ENCODE results near the gene RAMAC. TPM values are rescaled to one million over a fixed set of nuclear protein-coding genes. Genes with fewer than 3 reads are reported as not detected.

The RAMAC gene
- polyA plus RNA-seq, 2 of the 4 experiments (the other 2 are of a cell fraction) = 38.9 to 68.1 TPM

- no peak for ATAC-seq
- WGBS (ENCODE audit: missing lambda C conversion rate) = 58% methylated on average over 1 of the region's 1 CpG
- CTCF ChIA-PET = interaction anchor here (1.3 to 1.6 kb wide), 3 partner anchors 16 to 52 kb away, joined by 3 to 4 read pairs (median 3); partner anchors contain the start of gene C15orf40
Measured at GRCh38 chr15:82958638-82959037, 27.4 kb upstream of the RAMAC start.

DNA sequence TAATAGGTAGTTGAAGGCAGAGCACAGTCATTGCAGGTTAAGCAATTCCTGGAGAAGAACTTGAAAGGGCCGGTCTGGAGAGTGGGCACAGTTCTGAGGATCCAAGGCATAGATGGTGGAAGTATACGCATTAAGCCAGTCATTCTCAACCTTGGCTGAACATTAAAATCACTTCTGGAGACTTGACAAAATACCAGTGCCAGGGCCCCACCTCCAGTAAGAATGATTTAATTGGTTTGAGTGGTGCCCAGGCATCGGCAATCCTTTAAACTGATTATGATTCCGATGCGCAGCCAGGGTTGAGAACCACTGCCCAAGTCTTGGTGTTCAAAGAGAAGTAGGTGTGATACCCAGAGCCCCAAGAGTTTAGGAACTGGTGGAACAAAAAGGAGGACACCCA is 26.6 kb upstream of the RAMAC start:
- no peak overlapping the region for H3K4me3 ChIP-seq
- ATAC-seq (no peak), DNase-seq (ENCODE audit: low read depth in 1 of 2, low spot score in 1 of 2) (no peak), FAIRE-seq (no peak)
- H3K27ac ChIP-seq = no peak overlapping the region
- WGBS (ENCODE audit: missing lambda C conversion rate) = 87% methylated on average over 5 of the region's 5 CpGs
- ChIA-PET POLR2A (interaction anchor here (1.2 kb wide), 1 partner anchor 209 kb away, joined by 3 read pairs; no protein-coding TSS in a partner anchor), CTCF (interaction anchor here (1.1 to 1.6 kb wide), 4 partner anchors 17 to 51 kb away, joined by 3 to 4 read pairs (median 3); partner anchors contain the start of gene C15orf40)
- H3K4me2 ChIP-seq = no peak overlapping the region
- TF ChIP-seq NFE2L2 (conservative IDR thresholded peaks at IDR 0.05; ENCODE audit: low read length) (no peak), GATA3 (IDR thresholded peaks at IDR 0.05; ENCODE audit: borderline replicate concordance) (no peak), BHLHE40 (IDR thresholded peaks at IDR 0.05; ENCODE audit: low read depth, low read length) (no peak), TFCP2L1 (CRISPR knock-in tag; IDR thresholded peaks at IDR 0.05) (no peak), RCOR1 (IDR thresholded peaks at IDR 0.05; ENCODE audit: low read depth, low read length) (no peak), ESRRA (IDR thresholded peaks at IDR 0.05; ENCODE audit: borderline replicate concordance, low read length) (no peak)
- TF ChIP-seq, protein P1, sequence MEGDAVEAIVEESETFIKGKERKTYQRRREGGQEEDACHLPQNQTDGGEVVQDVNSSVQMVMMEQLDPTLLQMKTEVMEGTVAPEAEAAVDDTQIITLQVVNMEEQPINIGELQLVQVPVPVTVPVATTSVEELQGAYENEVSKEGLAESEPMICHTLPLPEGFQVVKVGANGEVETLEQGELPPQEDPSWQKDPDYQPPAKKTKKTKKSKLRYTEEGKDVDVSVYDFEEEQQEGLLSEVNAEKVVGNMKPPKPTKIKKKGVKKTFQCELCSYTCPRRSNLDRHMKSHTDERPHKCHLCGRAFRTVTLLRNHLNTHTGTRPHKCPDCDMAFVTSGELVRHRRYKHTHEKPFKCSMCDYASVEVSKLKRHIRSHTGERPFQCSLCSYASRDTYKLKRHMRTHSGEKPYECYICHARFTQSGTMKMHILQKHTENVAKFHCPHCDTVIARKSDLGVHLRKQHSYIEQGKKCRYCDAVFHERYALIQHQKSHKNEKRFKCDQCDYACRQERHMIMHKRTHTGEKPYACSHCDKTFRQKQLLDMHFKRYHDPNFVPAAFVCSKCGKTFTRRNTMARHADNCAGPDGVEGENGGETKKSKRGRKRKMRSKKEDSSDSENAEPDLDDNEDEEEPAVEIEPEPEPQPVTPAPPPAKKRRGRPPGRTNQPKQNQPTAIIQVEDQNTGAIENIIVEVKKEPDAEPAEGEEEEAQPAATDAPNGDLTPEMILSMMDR (IDR thresholded peaks at IDR 0.05) = no peak
- H3K4me1 ChIP-seq = no peaks in the 10 kb centered on the region
- H3K9me3 ChIP-seq = no peaks in the 10 kb centered on the region

More at GRCh38 chr15:82958638-82959037, 27.4 kb upstream of the RAMAC start:
- Histone ChIP-seq H3K27ac (no peak overlapping the region), H3K4me2 (no peak overlapping the region), H3K4me3 (no peak overlapping the region), H3K9me3 (no peaks in the 10 kb centered on the region), H3K4me1 (no peaks in the 10 kb centered on the region)
- no peak for FAIRE-seq
- no peak for DNase-seq (ENCODE audit: low read depth in 1 of 2, low spot score in 1 of 2)
- POLR2A ChIA-PET = interaction anchor here (1.2 kb wide), 1 partner anchor 208 kb away, joined by 3 read pairs; no protein-coding TSS in a partner anchor
- TF ChIP-seq ESRRA (IDR thresholded peaks at IDR 0.05; ENCODE audit: borderline replicate concordance, low read length) (no peak), NR3C1 (IDR thresholded peaks at IDR 0.05) (no peak), ZFP36 (IDR thresholded peaks at IDR 0.05; ENCODE audit: borderline replicate concordance, partially characterized antibody) (no peak), POLR2A (IDR thresholded peaks at IDR 0.05; ENCODE audit: low read length) (no peak), FOSB (CRISPR knock-in tag; IDR thresholded peaks at IDR 0.05) (no peak), EHF (CRISPR knock-in tag; IDR thresholded peaks at IDR 0.05) (no peak), JUNB (IDR thresholded peaks at IDR 0.05) (no peak), HEYL (CRISPR knock-in tag; IDR thresholded peaks at IDR 0.05) (no peak), ELK1 (IDR thresholded peaks at IDR 0.05; ENCODE audit: low read depth, low read length) (no peak), FOXS1 (CRISPR knock-in tag; IDR thresholded peaks at IDR 0.05) (no peak), NFE2L2 (conservative IDR thresholded peaks at IDR 0.05; ENCODE audit: low read length) (no peak), ZC3H11A (IDR thresholded peaks at IDR 0.05) (no peak), ATOH8 (CRISPR knock-in tag; IDR thresholded peaks at IDR 0.05; ENCODE audit: low read depth) (no peak)
- TF ChIP-seq, protein P2, sequence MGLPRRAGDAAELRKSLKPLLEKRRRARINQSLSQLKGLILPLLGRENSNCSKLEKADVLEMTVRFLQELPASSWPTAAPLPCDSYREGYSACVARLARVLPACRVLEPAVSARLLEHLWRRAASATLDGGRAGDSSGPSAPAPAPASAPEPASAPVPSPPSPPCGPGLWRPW (IDR thresholded peaks at IDR 0.05) = no peak
- TF ChIP-seq, protein P3, sequence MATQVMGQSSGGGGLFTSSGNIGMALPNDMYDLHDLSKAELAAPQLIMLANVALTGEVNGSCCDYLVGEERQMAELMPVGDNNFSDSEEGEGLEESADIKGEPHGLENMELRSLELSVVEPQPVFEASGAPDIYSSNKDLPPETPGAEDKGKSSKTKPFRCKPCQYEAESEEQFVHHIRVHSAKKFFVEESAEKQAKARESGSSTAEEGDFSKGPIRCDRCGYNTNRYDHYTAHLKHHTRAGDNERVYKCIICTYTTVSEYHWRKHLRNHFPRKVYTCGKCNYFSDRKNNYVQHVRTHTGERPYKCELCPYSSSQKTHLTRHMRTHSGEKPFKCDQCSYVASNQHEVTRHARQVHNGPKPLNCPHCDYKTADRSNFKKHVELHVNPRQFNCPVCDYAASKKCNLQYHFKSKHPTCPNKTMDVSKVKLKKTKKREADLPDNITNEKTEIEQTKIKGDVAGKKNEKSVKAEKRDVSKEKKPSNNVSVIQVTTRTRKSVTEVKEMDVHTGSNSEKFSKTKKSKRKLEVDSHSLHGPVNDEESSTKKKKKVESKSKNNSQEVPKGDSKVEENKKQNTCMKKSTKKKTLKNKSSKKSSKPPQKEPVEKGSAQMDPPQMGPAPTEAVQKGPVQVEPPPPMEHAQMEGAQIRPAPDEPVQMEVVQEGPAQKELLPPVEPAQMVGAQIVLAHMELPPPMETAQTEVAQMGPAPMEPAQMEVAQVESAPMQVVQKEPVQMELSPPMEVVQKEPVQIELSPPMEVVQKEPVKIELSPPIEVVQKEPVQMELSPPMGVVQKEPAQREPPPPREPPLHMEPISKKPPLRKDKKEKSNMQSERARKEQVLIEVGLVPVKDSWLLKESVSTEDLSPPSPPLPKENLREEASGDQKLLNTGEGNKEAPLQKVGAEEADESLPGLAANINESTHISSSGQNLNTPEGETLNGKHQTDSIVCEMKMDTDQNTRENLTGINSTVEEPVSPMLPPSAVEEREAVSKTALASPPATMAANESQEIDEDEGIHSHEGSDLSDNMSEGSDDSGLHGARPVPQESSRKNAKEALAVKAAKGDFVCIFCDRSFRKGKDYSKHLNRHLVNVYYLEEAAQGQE (IDR thresholded peaks at IDR 0.05) = no peak

Measured in A549 (cell line).